Measurements from ENCODE around the gene TMEM243.

The TMEM243 gene

DNA sequence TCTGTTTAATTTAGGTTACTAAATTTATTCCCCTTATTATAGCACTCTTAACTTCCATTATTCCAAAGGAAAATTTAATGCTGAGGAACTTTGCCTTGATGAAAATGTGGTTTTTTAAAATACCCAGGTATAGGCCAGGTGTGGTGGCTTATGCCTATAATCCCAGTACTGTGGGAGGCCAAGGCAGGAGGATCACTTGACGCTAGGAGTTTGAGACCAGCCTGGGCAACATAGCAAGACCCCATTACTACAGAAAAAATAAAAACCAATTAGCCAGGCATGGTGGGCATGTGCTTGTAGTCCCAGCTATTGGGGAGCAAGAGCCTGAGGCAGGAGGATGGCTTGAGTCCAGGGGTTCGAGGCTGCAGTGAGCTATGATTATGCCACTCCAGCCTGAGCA lies 32.4 kb downstream of the TMEM243 start:
- H3K4me1 ChIP-seq (ENCODE audit: low read length): no peaks in the 10 kb centered on the region
- no peaks in the 10 kb centered on the region for H4K20me1 ChIP-seq (ENCODE audit: insufficient read depth, low read length)
- no peak for DNase-seq
- H3K79me2 ChIP-seq (ENCODE audit: low read length): no peaks in the 10 kb centered on the region
- no peak overlapping the region for H2AFZ ChIP-seq (ENCODE audit: low read length)
- no peak overlapping the region for H3K9ac ChIP-seq (ENCODE audit: low read length)
- no peak overlapping the region for H3K27ac ChIP-seq (ENCODE audit: low read length)
- H3K9me2 ChIP-seq (replicated peaks; ENCODE audit: insufficient read depth, low read length): no peaks in the 10 kb centered on the region
- no peaks in the 10 kb centered on the region for H3K9me3 ChIP-seq (replicated peaks; ENCODE audit: insufficient read depth, low read length)
- peaks cover 8% of the 10 kb centered on the region; the same call in 1 of the 2 replicates for H3K36me3 ChIP-seq (replicated peaks; ENCODE audit: insufficient read depth, low read length)
- H3K27me3 ChIP-seq (replicated peaks; ENCODE audit: insufficient read depth, low read length): no peaks in the 10 kb centered on the region
- no peak overlapping the region for H3K4me3 ChIP-seq (ENCODE audit: low read length)
- no peak overlapping the region for H3K4me2 ChIP-seq (ENCODE audit: low read depth, low read length)
- TF ChIP-seq EZH2 (optimal IDR thresholded peaks at IDR 0.05; ENCODE audit: low read depth, low read length): no peak
- no peak for TF ChIP-seq EZH2phosphoT487 (IDR thresholded peaks at IDR 0.05; ENCODE audit: low read length)
- TF ChIP-seq, protein P1, sequence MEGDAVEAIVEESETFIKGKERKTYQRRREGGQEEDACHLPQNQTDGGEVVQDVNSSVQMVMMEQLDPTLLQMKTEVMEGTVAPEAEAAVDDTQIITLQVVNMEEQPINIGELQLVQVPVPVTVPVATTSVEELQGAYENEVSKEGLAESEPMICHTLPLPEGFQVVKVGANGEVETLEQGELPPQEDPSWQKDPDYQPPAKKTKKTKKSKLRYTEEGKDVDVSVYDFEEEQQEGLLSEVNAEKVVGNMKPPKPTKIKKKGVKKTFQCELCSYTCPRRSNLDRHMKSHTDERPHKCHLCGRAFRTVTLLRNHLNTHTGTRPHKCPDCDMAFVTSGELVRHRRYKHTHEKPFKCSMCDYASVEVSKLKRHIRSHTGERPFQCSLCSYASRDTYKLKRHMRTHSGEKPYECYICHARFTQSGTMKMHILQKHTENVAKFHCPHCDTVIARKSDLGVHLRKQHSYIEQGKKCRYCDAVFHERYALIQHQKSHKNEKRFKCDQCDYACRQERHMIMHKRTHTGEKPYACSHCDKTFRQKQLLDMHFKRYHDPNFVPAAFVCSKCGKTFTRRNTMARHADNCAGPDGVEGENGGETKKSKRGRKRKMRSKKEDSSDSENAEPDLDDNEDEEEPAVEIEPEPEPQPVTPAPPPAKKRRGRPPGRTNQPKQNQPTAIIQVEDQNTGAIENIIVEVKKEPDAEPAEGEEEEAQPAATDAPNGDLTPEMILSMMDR (IDR thresholded peaks at IDR 0.05; ENCODE audit: low read length): no peak
- no peaks in the 10 kb centered on the region for H3F3A ChIP-seq (ENCODE audit: insufficient read depth, low read length)

GRCh38 chr7:87179180-87179579 lies 40.4 kb downstream of the TMEM243 start:
- peaks cover 22% of the 10 kb centered on the region; the same call in 1 of the 2 replicates for H3K36me3 ChIP-seq (replicated peaks; ENCODE audit: insufficient read depth, low read length)

GRCh38 chr7:87178320-87178719 lies 41.2 kb downstream of the TMEM243 start:
- H4K20me1 ChIP-seq (ENCODE audit: insufficient read depth, low read length): no peaks in the 10 kb centered on the region
- H3K9me3 ChIP-seq (replicated peaks; ENCODE audit: insufficient read depth, low read length): no peaks in the 10 kb centered on the region
- H3F3A ChIP-seq (ENCODE audit: insufficient read depth, low read length): no peaks in the 10 kb centered on the region
- no peak for TF ChIP-seq EZH2phosphoT487 (IDR thresholded peaks at IDR 0.05; ENCODE audit: low read length)
- TF ChIP-seq EZH2 (optimal IDR thresholded peaks at IDR 0.05; ENCODE audit: low read depth, low read length): no peak
- TF ChIP-seq, protein P1 (IDR thresholded peaks at IDR 0.05; ENCODE audit: low read length): no peak
- H3K79me2 ChIP-seq (ENCODE audit: low read length): no peaks in the 10 kb centered on the region
- H3K4me3 ChIP-seq (ENCODE audit: low read length): no peak overlapping the region
- no peak overlapping the region for H3K9ac ChIP-seq (ENCODE audit: low read length)
- DNase-seq: no peak
- no peaks in the 10 kb centered on the region for H3K4me1 ChIP-seq (ENCODE audit: low read length)
- H3K9me2 ChIP-seq (replicated peaks; ENCODE audit: insufficient read depth, low read length): no peaks in the 10 kb centered on the region
- peaks cover 22% of the 10 kb centered on the region; the same call in 1 of the 2 replicates for H3K36me3 ChIP-seq (replicated peaks; ENCODE audit: insufficient read depth, low read length)
- H2AFZ ChIP-seq (ENCODE audit: low read length): no peak overlapping the region
- H3K4me2 ChIP-seq (ENCODE audit: low read depth, low read length): no peak overlapping the region
- H3K27me3 ChIP-seq (replicated peaks; ENCODE audit: insufficient read depth, low read length): no peaks in the 10 kb centered on the region
- no peak overlapping the region for H3K27ac ChIP-seq (ENCODE audit: low read length)

More at GRCh38 chr7:87179180-87179579, 40.4 kb downstream of the TMEM243 start:
- H3K27ac ChIP-seq (ENCODE audit: low read length): no peak overlapping the region
- H3K4me2 ChIP-seq (ENCODE audit: low read depth, low read length): no peak overlapping the region
- H3F3A ChIP-seq (ENCODE audit: insufficient read depth, low read length): no peaks in the 10 kb centered on the region
- H3K9me2 ChIP-seq (replicated peaks; ENCODE audit: insufficient read depth, low read length): no peaks in the 10 kb centered on the region
- no peak for DNase-seq
- no peak overlapping the region for H3K9ac ChIP-seq (ENCODE audit: low read length)
- no peaks in the 10 kb centered on the region for H4K20me1 ChIP-seq (ENCODE audit: insufficient read depth, low read length)
- TF ChIP-seq EZH2phosphoT487 (IDR thresholded peaks at IDR 0.05; ENCODE audit: low read length): no peak
- H3K27me3 ChIP-seq (replicated peaks; ENCODE audit: insufficient read depth, low read length): no peaks in the 10 kb centered on the region
- no peaks in the 10 kb centered on the region for H3K9me3 ChIP-seq (replicated peaks; ENCODE audit: insufficient read depth, low read length)
- no peaks in the 10 kb centered on the region for H3K79me2 ChIP-seq (ENCODE audit: low read length)
- no peaks in the 10 kb centered on the region for H3K4me1 ChIP-seq (ENCODE audit: low read length)
- no peak overlapping the region for H3K4me3 ChIP-seq (ENCODE audit: low read length)
- H2AFZ ChIP-seq (ENCODE audit: low read length): no peak overlapping the region

- no peaks in the 10 kb centered on the region for H3K27me3 ChIP-seq (replicated peaks; ENCODE audit: insufficient read depth, low read length)
- H2AFZ ChIP-seq (ENCODE audit: low read length): no peak overlapping the region
- H3K4me3 ChIP-seq (ENCODE audit: low read length): no peak overlapping the region
- TF ChIP-seq EZH2 (optimal IDR thresholded peaks at IDR 0.05; ENCODE audit: low read depth, low read length) (no peak), EZH2phosphoT487 (IDR thresholded peaks at IDR 0.05; ENCODE audit: low read length) (no peak)
- TF ChIP-seq, protein P1 (IDR thresholded peaks at IDR 0.05; ENCODE audit: low read length): no peak
- H3K36me3 ChIP-seq (replicated peaks; ENCODE audit: insufficient read depth, low read length): peaks cover 14% of the 10 kb centered on the region; the same call in 1 of the 2 replicates
- DNase-seq: no peak
- H3F3A ChIP-seq (ENCODE audit: insufficient read depth, low read length): no peaks in the 10 kb centered on the region
- no peak overlapping the region for H3K27ac ChIP-seq (ENCODE audit: low read length)
- H3K79me2 ChIP-seq (ENCODE audit: low read length): no peaks in the 10 kb centered on the region
- no peak overlapping the region for H3K9ac ChIP-seq (ENCODE audit: low read length)
- no peaks in the 10 kb centered on the region for H3K9me2 ChIP-seq (replicated peaks; ENCODE audit: insufficient read depth, low read length)
- H3K4me1 ChIP-seq (ENCODE audit: low read length): no peaks in the 10 kb centered on the region
- no peaks in the 10 kb centered on the region for H4K20me1 ChIP-seq (ENCODE audit: insufficient read depth, low read length)
- H3K4me2 ChIP-seq (ENCODE audit: low read depth, low read length): no peak overlapping the region
- H3K9me3 ChIP-seq (replicated peaks; ENCODE audit: insufficient read depth, low read length): no peaks in the 10 kb centered on the region
Observed at GRCh38 chr7:87173471-87173870, 46.1 kb downstream of the TMEM243 start.
